GM19324 (cell line): ENCODE measurements around the gene HASPIN.
"Not testable (repeated sequence)": the region's sequence is repeated elsewhere in the genome, so short reads cannot be mapped to it uniquely, and the experiment has no call there.

Source experiments
- ATAC-seq: cut with Tn5 transposase; IDR thresholded peaks from one replicate; pipeline ENCODE4 v1.9.1; 2021; ENCODE audit warnings: mild to moderate bottlenecking, moderate library complexity; ENCODE audit not compliant: unreplicated experiment, low FRiP score

HASPIN gene

DNA sequence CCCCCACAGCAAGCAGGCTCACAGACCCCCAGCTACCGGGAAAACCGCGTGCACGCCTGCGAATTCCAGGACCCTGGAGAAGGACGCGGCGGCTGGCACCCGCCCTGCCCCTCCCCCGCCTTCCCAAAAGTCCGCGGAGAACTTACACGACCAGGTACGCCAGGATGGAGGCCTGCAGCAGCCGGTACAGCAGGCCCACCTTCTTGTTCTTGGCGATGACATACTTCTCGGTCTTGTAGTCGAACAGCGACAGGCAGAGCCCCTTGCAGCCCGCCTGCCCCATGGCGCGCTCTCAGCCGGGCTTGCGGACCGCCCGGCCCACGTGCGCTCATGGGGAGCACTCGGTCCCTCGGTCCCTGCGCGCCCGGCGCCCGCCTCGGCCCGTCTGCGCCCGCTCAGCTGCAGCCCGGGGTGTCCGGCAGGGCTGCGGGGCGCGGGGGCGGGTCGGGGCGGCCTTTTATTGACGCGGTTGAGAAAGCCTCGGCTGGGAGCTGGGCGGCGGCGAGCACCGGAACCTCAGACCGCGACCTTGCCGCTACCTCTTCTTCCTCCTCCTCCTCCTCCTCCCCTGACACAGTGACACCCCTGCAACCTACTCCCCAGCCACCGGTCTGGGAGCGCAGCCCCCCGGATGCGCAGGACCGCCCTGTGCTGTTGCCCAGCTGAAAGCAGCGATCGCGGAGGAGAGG is 27.8 kb upstream of the HASPIN start, which contains the start of gene P2RX5:
Gene P2RX5 (minus strand): TSS at position 433 of the 689 bp plus-strand sequence. CDS start 150 bp downstream, at position 283.
- no peak for ATAC-seq

DNA sequence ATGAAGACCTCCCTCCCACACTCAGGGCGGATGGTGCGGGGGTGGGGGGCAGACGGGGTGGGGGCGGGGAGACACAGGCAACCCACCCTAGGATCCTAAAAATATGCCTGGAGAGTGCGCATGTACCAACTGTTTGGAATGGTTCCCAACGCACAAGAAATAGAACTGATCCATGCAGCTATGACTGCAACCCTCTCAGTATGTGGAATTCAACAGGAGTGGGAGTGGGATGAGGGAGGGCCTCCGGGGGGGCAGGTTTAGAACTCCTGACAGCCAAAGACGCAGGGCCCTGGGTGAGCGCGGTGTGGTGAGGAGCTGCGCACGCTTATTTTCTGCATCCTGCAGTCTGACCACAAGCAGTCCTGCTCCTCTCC is 26.6 kb upstream of the HASPIN start:
- ATAC-seq = no peak

DNA sequence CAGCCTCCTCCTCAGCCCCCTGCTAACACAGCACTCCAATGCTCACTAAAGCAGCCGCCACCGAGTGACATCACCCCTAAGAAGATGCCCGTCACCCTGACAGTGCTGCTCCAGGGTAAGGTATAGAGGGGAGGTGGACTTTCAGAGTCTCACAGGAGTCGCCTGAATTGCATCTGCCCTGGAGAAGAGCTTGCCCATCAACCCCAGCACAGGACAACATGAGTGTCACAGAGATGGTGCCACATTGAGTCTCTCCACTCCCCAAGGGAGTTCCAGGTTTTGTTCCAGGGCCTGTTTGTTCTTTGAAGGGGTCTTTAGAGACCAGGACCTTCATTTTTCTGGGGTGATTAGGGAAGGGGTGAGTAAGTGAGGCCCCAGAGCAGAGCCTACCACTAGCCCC is 25.6 kb upstream of the HASPIN start:
- ATAC-seq = no peak

DNA sequence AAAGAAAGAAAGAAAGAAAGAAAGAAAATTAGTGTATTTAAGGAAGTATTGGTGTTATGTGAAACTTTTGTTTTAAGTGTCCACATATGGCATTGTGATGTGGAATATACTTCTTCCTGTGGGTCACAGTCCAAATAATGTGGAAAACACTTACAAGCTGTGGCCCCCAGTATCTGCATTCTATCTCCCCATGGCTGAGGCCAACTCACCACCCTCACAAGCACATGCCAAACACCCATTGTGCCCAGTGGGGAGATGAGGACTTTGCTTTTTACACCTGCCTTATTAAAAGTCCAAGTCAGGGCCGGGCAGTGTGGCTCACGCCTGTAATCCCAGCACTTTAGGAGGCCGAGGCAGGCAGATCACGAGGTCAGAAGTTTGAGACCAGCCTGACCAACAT is 23.8 kb upstream of the HASPIN start:
- no peak for ATAC-seq

DNA sequence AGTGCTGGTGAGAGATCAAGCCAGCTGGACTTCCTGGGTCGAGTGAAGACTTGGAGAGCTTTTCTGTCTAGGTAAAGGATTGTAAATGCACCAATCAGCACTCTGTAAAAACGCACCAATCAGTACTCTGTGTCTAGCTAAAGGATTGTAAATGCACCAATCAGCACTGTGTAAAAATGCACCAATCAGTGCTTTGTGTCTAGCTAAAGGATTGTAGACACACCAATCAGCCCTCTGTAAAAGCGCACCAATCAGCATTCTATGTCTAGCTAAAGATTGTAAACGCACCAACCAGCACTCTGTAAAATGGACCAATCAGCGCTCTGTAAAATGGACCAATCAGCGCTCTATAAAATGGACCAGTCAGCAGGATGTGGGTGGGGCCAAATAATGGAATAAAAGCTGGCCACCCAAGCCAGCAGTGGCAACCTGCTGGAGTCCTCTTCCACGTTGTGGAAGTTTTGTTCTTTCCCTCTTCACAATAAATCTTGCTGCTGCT is 21.6 kb upstream of the HASPIN start:
- ATAC-seq = not testable (repeated sequence)

DNA sequence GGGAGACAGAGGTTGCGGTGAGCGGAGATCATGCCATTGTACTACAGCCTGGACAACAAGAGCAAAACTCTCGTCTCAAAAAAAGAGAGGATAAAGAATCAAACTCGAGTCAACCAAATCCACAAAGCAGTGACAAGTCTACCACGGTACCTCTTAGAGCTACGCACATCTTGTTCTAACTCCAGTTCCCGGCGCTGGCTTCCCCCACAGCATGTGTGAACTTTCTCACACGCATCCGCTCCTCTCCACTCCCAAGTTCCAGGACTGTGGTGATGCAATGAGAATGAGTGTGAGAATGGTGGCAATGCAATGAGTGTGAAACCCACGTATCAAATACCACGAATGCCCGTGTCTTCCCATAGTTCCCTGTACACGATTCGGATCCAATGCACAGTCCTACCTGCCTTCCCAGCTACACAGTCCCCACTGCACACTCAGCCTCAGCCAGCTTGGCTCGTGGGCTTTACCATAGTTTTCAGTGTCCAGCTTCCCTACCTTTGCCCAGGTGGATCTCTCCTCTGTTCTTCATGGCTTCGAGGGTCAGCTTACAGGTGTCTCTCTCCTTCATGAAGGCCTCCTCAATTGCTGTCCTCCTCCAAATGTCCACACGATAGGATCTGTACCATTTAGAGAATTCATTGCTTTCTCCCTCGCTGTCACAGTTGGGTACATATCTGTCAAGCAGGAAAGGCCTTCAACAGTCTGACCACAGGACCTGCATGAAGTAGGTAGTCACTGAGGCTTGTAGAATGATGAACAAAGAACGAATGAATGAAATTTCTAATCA is 18.6 kb upstream of the HASPIN start:
- no peak for ATAC-seq

DNA sequence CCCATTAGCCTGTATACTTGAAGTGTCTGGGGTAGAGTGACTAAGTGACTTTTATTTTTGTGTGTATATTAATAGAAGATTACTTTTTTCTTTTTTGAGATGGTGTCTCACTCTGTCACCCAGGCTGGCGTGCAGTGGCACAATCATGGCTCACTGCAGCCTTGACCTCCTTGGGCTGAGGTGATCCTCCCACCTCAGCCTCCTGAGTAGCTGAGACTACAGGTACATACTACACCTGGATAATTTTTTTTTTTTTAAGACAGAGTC is 18.1 kb upstream of the HASPIN start:
- ATAC-seq = not testable (repeated sequence)

DNA sequence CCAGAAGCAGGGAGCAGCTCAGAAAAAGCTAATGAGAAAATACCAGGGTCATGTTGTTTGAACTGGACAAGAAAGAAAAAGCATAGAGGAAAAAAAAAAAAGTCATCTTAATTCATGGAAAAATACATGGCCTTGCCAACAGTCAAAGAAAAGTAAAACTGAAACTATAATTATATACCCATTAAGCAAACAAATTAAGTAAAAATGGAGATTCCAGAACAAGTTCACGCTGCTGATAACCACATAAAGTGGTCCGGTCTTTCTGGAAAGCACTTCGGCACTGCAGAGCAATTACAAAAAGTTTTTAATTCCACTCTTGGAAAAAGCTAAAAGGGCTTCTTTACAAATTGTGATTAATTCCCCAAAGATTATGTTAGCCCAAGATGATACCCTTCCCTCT is 15.3 kb upstream of the HASPIN start:
- ATAC-seq = no peak

DNA sequence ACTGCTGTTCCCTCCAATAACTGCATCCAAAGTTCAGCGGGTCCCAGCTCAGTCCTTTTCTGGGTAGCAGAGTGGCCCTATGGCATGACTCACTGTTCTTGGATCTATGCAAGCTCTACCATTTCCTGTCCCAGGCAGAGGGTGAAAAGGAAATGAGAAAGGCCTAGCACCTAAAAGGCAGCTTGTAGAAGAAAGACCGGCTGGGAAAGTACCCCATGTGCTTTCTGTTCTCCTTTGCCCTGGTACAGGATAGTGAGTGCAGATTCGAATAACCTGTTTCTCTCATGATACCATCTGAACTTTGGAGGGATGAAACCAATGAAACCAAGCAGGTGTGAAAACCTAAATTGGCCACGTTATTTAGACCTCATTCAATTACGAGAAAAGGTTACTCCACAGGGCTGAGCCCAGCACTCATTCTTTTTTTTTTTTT is 12.7 kb upstream of the HASPIN start:
- ATAC-seq = peak; percentile 94

DNA sequence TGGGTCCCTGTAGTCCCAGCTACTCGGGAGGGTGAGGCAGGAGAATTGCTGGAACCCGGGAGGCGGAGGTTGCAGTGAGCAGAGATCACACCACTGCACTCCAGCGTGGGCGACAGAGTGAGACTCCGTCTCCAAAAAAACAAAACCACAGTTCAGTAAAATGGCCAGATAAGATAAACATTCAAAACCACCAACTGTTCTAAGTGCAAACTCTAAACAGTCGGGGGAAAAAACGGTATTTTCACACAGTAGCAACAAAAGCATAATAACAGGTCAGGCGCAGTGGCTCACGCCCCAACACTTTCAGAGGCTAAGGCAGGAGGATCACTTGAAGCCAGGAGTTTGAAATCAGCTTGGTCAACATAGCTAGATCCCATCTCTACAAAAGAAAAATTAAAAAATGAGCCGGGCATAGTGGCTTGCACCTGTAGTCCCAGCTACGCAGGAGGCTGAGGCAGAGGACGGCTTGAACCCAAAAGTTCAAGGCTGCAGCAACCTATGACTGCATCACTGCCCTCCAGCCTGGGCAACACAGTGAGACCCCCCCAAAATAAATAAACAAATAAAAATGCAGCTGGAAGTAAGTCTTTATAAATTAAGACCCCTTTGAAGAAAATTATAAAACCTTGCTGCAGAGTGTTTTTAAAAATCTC is 10.8 kb upstream of the HASPIN start:
- no peak for ATAC-seq

DNA sequence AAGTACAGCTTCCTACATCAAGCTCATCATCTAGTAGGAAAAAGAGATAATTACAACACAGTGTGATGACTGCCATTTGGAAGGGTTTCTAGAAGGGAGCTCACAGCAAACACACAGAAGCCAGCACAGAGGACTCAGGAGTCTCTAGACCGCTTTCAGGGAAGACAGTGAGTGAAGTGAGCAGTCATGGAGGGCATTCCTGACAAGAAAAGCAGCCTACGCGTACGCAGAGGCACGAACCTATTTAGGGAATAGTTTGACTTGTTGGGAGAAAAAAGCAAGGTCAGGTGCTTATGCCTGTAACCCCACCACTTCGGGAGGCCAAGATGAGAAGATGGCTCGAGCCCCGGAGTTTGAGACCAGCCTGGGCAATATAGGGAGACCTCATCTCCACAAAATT is 8.4 kb upstream of the HASPIN start:
- no peak for ATAC-seq

DNA sequence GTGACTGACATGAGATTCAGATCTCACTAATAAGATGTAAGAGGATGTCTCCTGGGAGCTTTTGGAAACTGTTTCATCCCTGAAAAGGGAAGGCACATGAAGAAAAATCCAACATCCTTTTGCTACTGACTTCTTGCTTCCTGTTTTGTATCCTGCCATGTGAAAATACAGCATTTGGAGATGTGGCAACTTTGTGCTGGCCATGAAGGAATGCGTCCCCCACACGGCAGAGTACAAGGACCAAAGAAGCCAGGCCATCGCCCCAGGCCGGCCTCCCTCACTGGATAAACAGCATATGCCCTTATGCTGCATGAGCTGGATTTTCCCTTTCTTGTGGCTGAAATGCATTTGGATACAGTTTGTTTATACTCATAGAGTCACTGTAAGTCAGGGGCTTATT is 5.5 kb upstream of the HASPIN start:
- ATAC-seq = no peak

DNA sequence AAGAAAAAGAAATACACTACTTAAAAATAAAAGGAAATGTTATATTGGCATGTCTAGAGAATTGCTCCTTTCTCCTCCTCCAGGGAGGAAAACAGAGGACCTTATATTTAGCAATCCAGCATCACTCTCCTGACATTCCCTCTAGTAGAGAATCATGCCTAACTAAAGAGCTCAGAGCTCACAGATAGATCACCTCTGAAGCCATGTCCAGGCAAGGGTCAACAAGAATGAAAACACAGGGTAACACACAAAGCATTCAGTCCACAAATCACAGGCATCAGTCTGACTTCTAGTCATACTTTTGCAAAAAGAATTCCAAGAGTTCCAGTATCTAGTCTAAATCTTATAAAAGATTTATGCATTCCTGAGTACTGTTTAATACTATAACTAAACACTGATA is 4.4 kb upstream of the HASPIN start:
- ATAC-seq = no peak

DNA sequence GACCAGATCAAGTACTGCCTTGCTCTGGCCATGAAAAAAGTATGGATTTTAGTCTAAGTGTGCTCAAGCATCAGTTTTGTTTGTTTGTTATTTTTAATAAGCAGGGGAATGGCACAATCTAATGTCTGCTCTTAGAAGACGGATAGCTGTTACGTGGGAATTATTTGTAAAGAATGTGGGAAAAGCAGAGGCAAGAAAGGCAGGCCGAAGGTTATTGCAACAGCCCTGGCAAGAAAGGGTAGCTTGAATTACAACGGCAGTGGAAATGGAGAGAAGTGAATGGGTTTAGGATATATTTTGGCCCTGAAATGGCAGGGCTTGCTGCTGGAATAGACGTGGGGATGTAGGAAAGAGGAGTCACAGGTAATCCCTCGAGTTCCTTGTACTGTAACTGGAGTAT is 987 bp upstream of the HASPIN start:
- ATAC-seq = no peak

DNA sequence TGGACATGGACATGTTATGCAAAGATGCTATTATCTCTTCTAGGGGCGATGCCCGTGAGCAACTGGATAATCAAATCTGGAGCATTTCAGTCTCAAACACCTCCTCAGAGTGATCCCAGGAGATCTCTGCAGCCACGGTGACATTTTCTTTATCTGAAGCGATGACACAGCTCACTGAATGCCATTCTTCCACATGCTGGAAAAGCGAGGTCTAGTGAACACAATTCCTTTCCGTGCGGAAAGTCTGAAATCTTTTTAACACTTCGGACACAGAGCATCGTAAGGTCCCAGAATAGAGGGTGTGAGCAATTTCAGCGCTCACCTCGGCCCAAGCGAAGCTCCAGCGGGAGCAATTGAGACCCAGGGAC is 531 bp upstream of the HASPIN start:
- ATAC-seq = no peak

DNA sequence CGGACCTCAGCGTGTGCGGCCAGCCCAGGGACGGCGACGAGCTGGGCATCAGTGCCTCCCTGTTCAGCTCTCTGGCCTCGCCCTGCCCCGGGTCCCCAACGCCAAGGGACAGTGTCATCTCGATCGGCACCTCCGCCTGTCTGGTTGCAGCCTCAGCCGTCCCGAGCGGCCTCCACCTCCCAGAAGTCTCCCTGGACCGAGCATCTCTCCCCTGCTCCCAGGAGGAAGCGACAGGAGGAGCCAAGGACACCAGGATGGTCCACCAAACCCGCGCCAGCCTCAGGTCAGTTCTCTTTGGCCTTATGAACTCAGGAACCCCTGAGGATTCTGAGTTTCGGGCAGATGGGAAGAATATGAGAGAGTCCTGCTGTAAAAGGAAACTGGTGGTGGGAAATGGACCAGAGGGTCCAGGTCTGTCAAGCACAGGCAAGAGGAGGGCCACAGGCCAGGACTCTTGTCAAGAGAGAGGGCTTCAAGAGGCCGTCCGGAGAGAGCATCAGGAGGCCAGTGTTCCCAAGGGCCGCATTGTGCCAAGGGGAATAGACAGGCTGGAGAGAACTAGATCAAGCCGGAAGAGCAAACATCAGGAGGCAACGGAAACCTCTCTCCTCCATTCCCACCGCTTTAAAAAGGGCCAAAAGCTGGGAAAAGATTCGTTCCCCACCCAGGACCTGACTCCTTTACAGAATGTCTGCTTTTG is 825 bp downstream of the HASPIN start:
- ATAC-seq = peak; percentile 10

DNA sequence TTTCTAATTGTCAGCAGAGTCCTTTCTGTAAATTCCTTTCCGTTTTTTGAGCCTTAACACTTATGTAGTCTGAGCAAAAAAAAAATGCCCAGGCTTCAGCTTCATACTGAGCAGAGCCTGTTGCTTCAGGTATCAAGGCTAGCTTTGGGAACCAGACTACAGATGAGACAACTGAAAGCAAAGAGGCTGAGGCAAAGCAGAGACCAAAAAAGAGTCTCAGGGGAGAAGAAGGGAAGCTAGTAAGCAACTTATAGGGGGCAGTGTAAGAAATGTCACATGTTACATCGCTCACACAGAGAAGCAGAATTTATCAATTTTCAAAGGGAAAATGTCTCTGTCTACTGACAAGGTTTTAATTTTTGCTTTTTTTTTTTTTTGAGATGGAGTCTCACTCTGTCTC is 3.3 kb downstream of the HASPIN start:
- no peak for ATAC-seq

DNA sequence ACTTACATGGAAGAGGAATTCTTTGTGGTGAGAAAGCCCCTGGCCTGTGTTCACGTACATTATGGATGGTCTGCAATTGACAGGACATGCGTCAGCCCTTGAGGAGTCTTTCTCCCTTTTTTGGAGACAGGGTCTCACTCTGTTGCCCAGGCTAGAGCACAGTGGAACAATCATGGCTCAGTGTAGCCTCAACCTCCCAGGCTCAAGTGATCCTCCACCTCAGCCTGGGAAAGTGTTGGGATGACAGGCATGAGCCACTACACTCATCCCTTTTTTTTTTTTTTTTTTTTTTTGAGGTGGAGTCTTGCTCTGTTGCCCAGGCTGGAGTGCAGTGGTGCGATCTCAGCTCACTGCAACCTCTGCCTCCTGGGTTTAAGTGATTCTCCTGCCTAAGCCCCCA is 4.4 kb downstream of the HASPIN start:
- ATAC-seq = not testable (repeated sequence)

DNA sequence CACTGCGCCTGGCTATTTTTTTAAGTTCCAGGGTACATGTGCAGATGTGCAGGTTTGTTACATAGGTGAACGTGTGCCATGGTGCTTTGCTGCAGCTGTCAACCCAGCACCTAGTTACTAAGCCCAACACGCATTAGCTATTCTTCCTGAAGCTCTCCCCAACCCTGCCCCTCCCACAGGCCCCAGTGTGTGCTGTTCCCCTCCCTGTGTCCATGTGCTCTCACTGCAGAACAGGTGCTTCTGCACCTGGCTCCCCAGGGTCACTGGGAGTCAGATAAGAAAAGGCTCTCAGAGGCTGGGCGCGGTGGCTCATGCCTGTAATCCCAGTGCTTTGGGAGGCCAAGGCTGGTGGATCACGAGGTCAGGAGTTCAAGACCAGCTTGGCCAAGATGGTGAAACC is 6.2 kb downstream of the HASPIN start:
- no peak for ATAC-seq

DNA sequence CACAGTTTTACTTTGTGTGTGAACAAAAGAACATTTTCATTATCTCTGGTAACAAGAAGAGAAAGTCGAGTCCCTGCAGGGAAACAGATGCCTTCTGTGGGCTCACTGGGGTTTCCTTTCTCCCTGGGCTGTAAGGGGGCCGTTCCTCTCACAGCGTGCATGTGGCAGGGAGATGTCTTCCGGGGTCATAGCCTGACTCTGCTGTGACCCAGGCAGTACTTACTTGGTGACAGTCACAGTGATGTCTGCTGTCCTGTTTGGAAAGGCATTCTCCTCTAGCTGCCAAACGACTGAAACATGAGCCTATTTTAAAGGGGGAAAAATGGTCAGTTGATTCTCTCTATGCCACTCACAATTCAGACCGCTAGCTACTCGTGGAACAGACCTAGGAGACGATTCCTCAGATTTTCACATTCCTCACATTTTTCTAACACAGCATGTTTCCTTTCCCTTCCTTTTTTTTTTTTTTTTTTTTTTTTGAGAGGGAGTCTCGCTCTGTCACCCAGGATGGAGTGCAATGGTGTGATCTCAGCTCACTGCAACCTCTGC is 7.3 kb downstream of the HASPIN start:
- ATAC-seq = no peak

DNA sequence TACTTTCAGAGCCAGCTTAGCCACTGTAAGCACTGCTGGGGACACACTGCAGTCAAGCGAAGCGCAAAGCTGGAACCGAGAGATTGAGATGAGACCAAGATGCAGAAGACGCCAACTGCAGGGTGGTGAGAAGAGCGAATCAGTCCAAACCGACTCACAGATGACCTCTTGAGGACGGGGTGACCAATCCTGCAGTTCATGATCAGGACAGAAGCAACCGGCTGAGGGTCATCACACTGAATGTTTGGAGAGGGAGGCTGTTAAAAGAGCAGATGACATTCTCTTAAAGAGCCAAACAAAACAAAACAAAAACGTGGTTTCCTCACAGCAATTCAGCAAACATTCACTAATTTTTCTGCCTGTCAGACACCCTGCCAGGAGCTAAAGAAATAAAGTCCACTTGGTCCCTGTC is 8.5 kb downstream of the HASPIN start:
- ATAC-seq = no peak
